Gastrocnemius medialis (tissue), 4 donors: Measurements from ENCODE around the gene KIRREL3. TPM values are rescaled to one million over a fixed set of nuclear protein-coding genes. Genes with fewer than 3 reads are reported as not detected.

Source experiments
- ATAC-seq, 2 donors: fragments of 150-250 bp; one replicate each; pipeline ENCODE4 v1.9.1; 2016
- DNase-seq, 2 donors: peaks; one replicate each; pipeline ENCODE4 v3.0.0-alpha.2; 2019
- H3K27ac ChIP-seq, 4 donors: fragments of 200-600 bp; sonication (generic); 1 replicate in 1 of 4; 2 replicates in 3 of 4; pipeline ENCODE4 v1.5.1; 2016 to 2018; ENCODE audit warnings: mild to moderate bottlenecking in 2 of 4, moderate library complexity in 1 of 4
- H3K27me3 ChIP-seq, 3 donors: fragments of 200-600 bp; sonication (generic) in 2 of 3; 1 replicate in 1 of 3; 2 replicates in 2 of 3; pipeline versions ENCODE4 v1.5.1 to v1.6.0; 2016 to 2019; ENCODE audit warnings: mild to moderate bottlenecking in 1 of 3, moderate library complexity in 1 of 3
- H3K36me3 ChIP-seq, 2 donors: fragments of 200-600 bp; sonication (generic) in 1 of 2; one replicate each; pipeline ENCODE4 v1.5.1; 2017 to 2018
- H3K4me1 ChIP-seq, 2 donors: fragments of 200-600 bp; sonication (generic) in 1 of 2; one replicate each; pipeline ENCODE4 v1.5.1; 2016 to 2017; ENCODE audit warnings: mild to moderate bottlenecking in 2 of 2
- H3K4me3 ChIP-seq, 4 donors: fragments of 200-600 bp; sonication (generic) in 3 of 4; 1 replicate in 1 of 4; 2 replicates in 3 of 4; pipeline ENCODE4 v1.5.1; 2016 to 2019; ENCODE audit warnings: mild to moderate bottlenecking in 2 of 4
- H3K9me3 ChIP-seq, 3 donors: fragments of 200-600 bp; sonication (generic) in 2 of 3; 1 replicate in 1 of 3; 2 replicates in 2 of 3; pipeline ENCODE4 v1.5.1; 2016 to 2019
- CTCF ChIP-seq, 5 experiments: fragments of 450-650 bp in 3 of 5; fragments of 200-600 bp in 2 of 5; sonication (generic) in 2 of 5; IDR thresholded peaks in 4 of 5; conservative IDR thresholded peaks in 1 of 5; 1 replicate in 4 of 5; 2 replicates in 1 of 5; pipeline ENCODE4 v1.5.1; 2016 to 2019; ENCODE audit warnings: antibody characterized with exemption in 5 of 5, mild to moderate bottlenecking in 3 of 5, moderate library complexity in 3 of 5
- POLR2A ChIP-seq, 2 donors: fragments of 450-650 bp; IDR thresholded peaks; one replicate each; pipeline ENCODE4 v1.6.1; 2017; ENCODE audit warnings: antibody characterized with exemption in 2 of 2, mild to moderate bottlenecking in 2 of 2, moderate library complexity in 2 of 2
- in situ Hi-C, 4 donors: fragments of 200-750 bp; cut with MboI; loops; one replicate each; pipeline versions ENCODE4 v1.15.0 to v1.8.0; 2017; ENCODE audit warnings: low sequenced_read_pairs in 4 of 4
- intact Hi-C: fragments of 100-400 bp; cut with DNase I; formaldehyde crosslinking; loops from one replicate; pipeline ENCODE4 v1.15.1; 2023; ENCODE audit warnings: low total_unique reads
- total RNA-seq, 4 donors: library from RNA; depleted of rRNA; stranded (reverse); fragments of >200 nt; gene quantifications; one replicate each; pipeline versions ENCODE4 v1.1.0 to v1.2.3, GENCODE V29; 2016

The KIRREL3 gene
- total RNA-seq, 4 donors from 2014 or later, result 0.10 TPM; not detected in 3

GRCh38 chr11:127039591-127039990 is 39.0 kb upstream of the KIRREL3 start:
- TF ChIP-seq POLR2A (IDR thresholded peaks at IDR 0.05) (no peak), CTCF (IDR thresholded peaks at IDR 0.05 in 4 of 5, conservative IDR thresholded peaks at IDR 0.05 in 1 of 5) (no peak)
- in situ Hi-C loops, result no loop called here

GRCh38 chr11:127037596-127037995 is 37.0 kb upstream of the KIRREL3 start:
- ATAC-seq, result no peak
- Histone ChIP-seq H3K36me3 (no peaks in the 10 kb centered on the region), H3K27me3 (no peaks in the 10 kb centered on the region), H3K4me3 (no peak overlapping the region), H3K27ac (no peak overlapping the region), H3K9me3 (no peaks in the 10 kb centered on the region), H3K4me1 (no peaks in the 10 kb centered on the region)
- intact Hi-C loops (no loop called here), in situ Hi-C loops (no loop called here)
- TF ChIP-seq CTCF (IDR thresholded peaks at IDR 0.05 in 4 of 5, conservative IDR thresholded peaks at IDR 0.05 in 1 of 5), result no peak
- TF ChIP-seq POLR2A (IDR thresholded peaks at IDR 0.05), result no peak
- DNase-seq, result no peak

More at GRCh38 chr11:127039591-127039990, 39.0 kb upstream of the KIRREL3 start:
- Histone ChIP-seq H3K4me3 (no peak overlapping the region), H3K27ac (no peak overlapping the region), H3K4me1 (no peaks in the 10 kb centered on the region), H3K9me3 (no peaks in the 10 kb centered on the region), H3K27me3 (no peaks in the 10 kb centered on the region), H3K36me3 (no peaks in the 10 kb centered on the region)
- intact Hi-C loops, result no loop called here
- DNase-seq, result no peak
- no peak for ATAC-seq

GRCh38 chr11:127037001-127037400 is 36.4 kb upstream of the KIRREL3 start:
- no peaks in the 10 kb centered on the region for H3K36me3 ChIP-seq
- intact Hi-C loops (no loop called here), in situ Hi-C loops (no loop called here)
- no peak overlapping the region for H3K4me3 ChIP-seq
- H3K4me1 ChIP-seq, result no peaks in the 10 kb centered on the region
- no peaks in the 10 kb centered on the region for H3K9me3 ChIP-seq
- no peak for ATAC-seq
- no peak for DNase-seq
- no peak overlapping the region for H3K27ac ChIP-seq
- TF ChIP-seq POLR2A (IDR thresholded peaks at IDR 0.05), result no peak
- no peak for TF ChIP-seq CTCF (IDR thresholded peaks at IDR 0.05 in 4 of 5, conservative IDR thresholded peaks at IDR 0.05 in 1 of 5)
- no peaks in the 10 kb centered on the region for H3K27me3 ChIP-seq

GRCh38 chr11:127035824-127036223 is 35.3 kb upstream of the KIRREL3 start:
- ATAC-seq (no peak), DNase-seq (no peak)
- H3K27me3 ChIP-seq, result no peaks in the 10 kb centered on the region
- H3K4me1 ChIP-seq, result no peaks in the 10 kb centered on the region
- TF ChIP-seq POLR2A (IDR thresholded peaks at IDR 0.05), result no peak
- TF ChIP-seq CTCF (IDR thresholded peaks at IDR 0.05 in 4 of 5, conservative IDR thresholded peaks at IDR 0.05 in 1 of 5), result no peak
- intact Hi-C loops, result no loop called here
- no peak overlapping the region for H3K27ac ChIP-seq
- no peaks in the 10 kb centered on the region for H3K36me3 ChIP-seq
- in situ Hi-C loops, result no loop called here
- no peak overlapping the region for H3K4me3 ChIP-seq
- no peaks in the 10 kb centered on the region for H3K9me3 ChIP-seq

GRCh38 chr11:127034973-127035372 is 34.4 kb upstream of the KIRREL3 start:
- DNase-seq (no peak), ATAC-seq (no peak)
- in situ Hi-C loops, result no loop called here
- intact Hi-C loops, result no loop called here
- Histone ChIP-seq H3K27me3 (no peaks in the 10 kb centered on the region), H3K36me3 (no peaks in the 10 kb centered on the region), H3K9me3 (no peaks in the 10 kb centered on the region), H3K4me1 (no peaks in the 10 kb centered on the region), H3K4me3 (no peak overlapping the region), H3K27ac (no peak overlapping the region)
- no peak for TF ChIP-seq POLR2A (IDR thresholded peaks at IDR 0.05)
- TF ChIP-seq CTCF (IDR thresholded peaks at IDR 0.05 in 4 of 5, conservative IDR thresholded peaks at IDR 0.05 in 1 of 5), result no peak
